ENCODE measurements around the gene SLC36A1. TPM values are rescaled to one million over a fixed set of nuclear protein-coding genes. Genes with fewer than 3 reads are reported as not detected.

Gene SLC36A1
- total RNA-seq, 1 experiment from 2014 or later: 7.4 TPM

DNA sequence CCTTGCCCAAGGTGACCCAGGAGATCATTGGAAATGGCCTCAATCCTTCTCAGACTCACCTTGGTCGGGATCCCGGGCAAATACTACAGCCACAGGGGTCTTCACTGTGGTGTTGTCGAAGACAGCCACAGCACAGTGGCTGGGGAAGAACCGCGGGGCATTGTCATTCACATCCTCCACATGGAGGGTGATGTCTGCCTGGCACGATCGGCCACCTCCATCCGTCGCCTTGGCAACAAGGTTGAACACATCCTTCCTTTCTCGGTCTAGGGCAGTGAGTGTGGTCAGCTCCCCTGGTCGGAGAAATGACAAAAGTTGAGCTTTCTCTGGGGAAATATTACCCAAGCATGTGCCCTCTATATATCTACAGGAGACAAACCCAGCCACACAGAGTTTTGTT is 86.9 kb downstream of the SLC36A1 start:
- ChIA-PET POLR2A (no interaction called here), RAD21 (ENCODE audit: low non-redundant PET in 1 of 2, low total read pairs in 2 of 2, uncharacterized antibody in 2 of 2, unreplicated experiment in 2 of 2) (interaction anchor here in 1 of 2 experiments (0.6 kb wide), 1 partner anchor 282 kb away, joined by 3 read pairs; no protein-coding TSS in a partner anchor), CTCF (no interaction called here)
- DNase-seq (ENCODE audit: low read depth, low spot score) (no peak), ATAC-seq (no peak)
- intact Hi-C loops (cut with micrococcal nuclease): no loop called here
- H3K4me1 ChIP-seq (ENCODE audit: control insufficient read depth in 1 of 2, insufficient read depth in 2 of 2, low read length in 2 of 2): peaks cover 0 to 6% of the 10 kb centered on the region in 2 experiments; a peak in 1 of 4 replicates
- no peaks in the 10 kb centered on the region for H4K20me1 ChIP-seq (ENCODE audit: insufficient read depth)
- H3K9me3 ChIP-seq (ENCODE audit: control insufficient read depth in 1 of 2, insufficient read depth in 1 of 2, low read depth in 1 of 2, low read length in 2 of 2): no peaks in the 10 kb centered on the region
- no peak for TF ChIP-seq SRF (IDR thresholded peaks at IDR 0.05; ENCODE audit: low read depth)
- no peak for TF ChIP-seq TCF7L2 (IDR thresholded peaks at IDR 0.05; ENCODE audit: borderline replicate concordance, extremely low read depth, insufficient read depth, insufficient read length)
- no peak for TF ChIP-seq ZFX (IDR thresholded peaks at IDR 0.05)
- TF ChIP-seq POLR2A (IDR thresholded peaks at IDR 0.05; ENCODE audit: borderline replicate concordance, extremely low read depth, insufficient read depth, insufficient read length): no peak
- no peak for TF ChIP-seq YY1 (IDR thresholded peaks at IDR 0.05; ENCODE audit: extremely low read depth, insufficient replicate concordance, low read depth, low read length)
- H2AFZ ChIP-seq (ENCODE audit: low read depth, low read length, poor library complexity, severe bottlenecking): no peak overlapping the region
- H3K9me2 ChIP-seq (ENCODE audit: insufficient read depth): no peaks in the 10 kb centered on the region
- no TSS peak for BruUV-seq (replicated peaks)
- no peak overlapping the region for H3K4me3 ChIP-seq (replicated peaks in 1 of 2; ENCODE audit: low read depth in 1 of 2, low read length in 2 of 2)
- 0 out of 2 replicates have a peak, but pooled peaks cover 3% of the 10 kb centered on the region for H3K27me3 ChIP-seq (ENCODE audit: insufficient read depth, low read length)
- H3K4me2 ChIP-seq (ENCODE audit: low read length): no peak overlapping the region
- H3K27ac ChIP-seq (ENCODE audit: low read depth, low read length): no peak overlapping the region
- H3K36me3 ChIP-seq (ENCODE audit: control insufficient read depth in 1 of 2, insufficient read depth in 2 of 2, low read length in 2 of 2): no peaks in the 10 kb centered on the region
- no peak overlapping the region for H3K9ac ChIP-seq (ENCODE audit: low read length)
- H3K79me2 ChIP-seq (ENCODE audit: insufficient read depth, low read length): no peaks in the 10 kb centered on the region

DNA sequence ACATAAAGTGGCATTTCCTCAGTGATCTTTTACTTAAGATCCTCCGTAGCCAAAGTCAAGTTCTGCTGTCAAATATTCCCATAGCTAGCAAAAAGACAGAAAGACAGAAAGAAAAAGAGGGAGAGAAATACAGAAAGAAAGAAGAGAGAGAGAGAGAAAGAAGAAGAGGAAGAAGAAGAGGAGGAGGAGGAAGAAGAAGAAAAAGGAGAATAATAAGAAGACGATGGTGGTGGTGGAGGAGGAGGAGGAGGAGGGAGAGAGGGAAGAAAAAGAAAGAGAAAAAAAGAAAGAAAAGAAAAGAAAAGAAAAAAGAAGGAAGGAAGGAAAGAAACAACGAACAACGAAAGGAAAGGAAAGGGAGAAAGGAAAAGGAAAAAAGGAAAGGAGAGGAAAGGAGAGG is 89.6 kb downstream of the SLC36A1 start:
- ChIA-PET POLR2A (no interaction called here), RAD21 (ENCODE audit: low non-redundant PET in 1 of 2, low total read pairs in 2 of 2, uncharacterized antibody in 2 of 2, unreplicated experiment in 2 of 2) (no interaction called here)
- no peak for TF ChIP-seq POLR2AphosphoS5 (IDR thresholded peaks at IDR 0.05; ENCODE audit: low read depth, low read length)
- TF ChIP-seq, protein P1, sequence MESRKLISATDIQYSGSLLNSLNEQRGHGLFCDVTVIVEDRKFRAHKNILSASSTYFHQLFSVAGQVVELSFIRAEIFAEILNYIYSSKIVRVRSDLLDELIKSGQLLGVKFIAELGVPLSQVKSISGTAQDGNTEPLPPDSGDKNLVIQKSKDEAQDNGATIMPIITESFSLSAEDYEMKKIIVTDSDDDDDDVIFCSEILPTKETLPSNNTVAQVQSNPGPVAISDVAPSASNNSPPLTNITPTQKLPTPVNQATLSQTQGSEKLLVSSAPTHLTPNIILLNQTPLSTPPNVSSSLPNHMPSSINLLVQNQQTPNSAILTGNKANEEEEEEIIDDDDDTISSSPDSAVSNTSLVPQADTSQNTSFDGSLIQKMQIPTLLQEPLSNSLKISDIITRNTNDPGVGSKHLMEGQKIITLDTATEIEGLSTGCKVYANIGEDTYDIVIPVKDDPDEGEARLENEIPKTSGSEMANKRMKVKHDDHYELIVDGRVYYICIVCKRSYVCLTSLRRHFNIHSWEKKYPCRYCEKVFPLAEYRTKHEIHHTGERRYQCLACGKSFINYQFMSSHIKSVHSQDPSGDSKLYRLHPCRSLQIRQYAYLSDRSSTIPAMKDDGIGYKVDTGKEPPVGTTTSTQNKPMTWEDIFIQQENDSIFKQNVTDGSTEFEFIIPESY (IDR thresholded peaks at IDR 0.05; ENCODE audit: extremely low read depth, insufficient replicate concordance, low read length): no peak
- TF ChIP-seq FOSL1 (IDR thresholded peaks at IDR 0.05; ENCODE audit: low read depth): no peak
- TF ChIP-seq ZNF274 (IDR thresholded peaks at IDR 0.05; ENCODE audit: low read depth, low read length): no peak
- no peak for TF ChIP-seq SIN3A (IDR thresholded peaks at IDR 0.05; ENCODE audit: low read depth)
- TF ChIP-seq EGR1 (IDR thresholded peaks at IDR 0.05; ENCODE audit: low read depth): no peak
- TF ChIP-seq, protein P2, sequence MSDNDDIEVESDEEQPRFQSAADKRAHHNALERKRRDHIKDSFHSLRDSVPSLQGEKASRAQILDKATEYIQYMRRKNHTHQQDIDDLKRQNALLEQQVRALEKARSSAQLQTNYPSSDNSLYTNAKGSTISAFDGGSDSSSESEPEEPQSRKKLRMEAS (IDR thresholded peaks at IDR 0.05): no peak
- no peak for TF ChIP-seq EZH2phosphoT487 (IDR thresholded peaks at IDR 0.05; ENCODE audit: borderline replicate concordance)
- no peak for TF ChIP-seq EZH2 (IDR thresholded peaks at IDR 0.05)
- no peak for TF ChIP-seq JUND (IDR thresholded peaks at IDR 0.05)

More for the DNA sequence above, 89.6 kb downstream of the SLC36A1 start:
- Histone ChIP-seq H3K4me1 (ENCODE audit: control insufficient read depth in 1 of 2, insufficient read depth in 2 of 2, low read length in 2 of 2) (peaks cover 0 to 6% of the 10 kb centered on the region in 2 experiments; a peak in 1 of 4 replicates), H3K27me3 (ENCODE audit: insufficient read depth, low read length) (0 out of 2 replicates have a peak, but pooled peaks cover 3% of the 10 kb centered on the region), H3K79me2 (ENCODE audit: insufficient read depth, low read length) (no peaks in the 10 kb centered on the region), H3K9ac (ENCODE audit: low read length) (no peak overlapping the region), H3K4me3 (replicated peaks in 1 of 2; ENCODE audit: low read depth in 1 of 2, low read length in 2 of 2) (no peak overlapping the region), H3K27ac (ENCODE audit: low read depth, low read length) (no peak overlapping the region), H4K20me1 (ENCODE audit: insufficient read depth) (no peaks in the 10 kb centered on the region), H3K36me3 (ENCODE audit: control insufficient read depth in 1 of 2, insufficient read depth in 2 of 2, low read length in 2 of 2) (no peaks in the 10 kb centered on the region), H3K9me2 (ENCODE audit: insufficient read depth) (no peaks in the 10 kb centered on the region), H3K9me3 (ENCODE audit: control insufficient read depth in 1 of 2, insufficient read depth in 1 of 2, low read depth in 1 of 2, low read length in 2 of 2) (no peaks in the 10 kb centered on the region), H2AFZ (ENCODE audit: low read depth, low read length, poor library complexity, severe bottlenecking) (no peak overlapping the region), H3K4me2 (ENCODE audit: low read length) (no peak overlapping the region)
- DNase-seq (ENCODE audit: low read depth, low spot score): no peak
- CTCF ChIA-PET: no interaction called here
- no peak for ATAC-seq
- intact Hi-C loops (cut with micrococcal nuclease): no loop called here
- BruUV-seq (replicated peaks): no TSS peak

Data from HCT116 (cell line).